Ascending aorta (tissue), 2 donors: ENCODE measurements around the gene BLTP2. TPM values are rescaled to one million over a fixed set of nuclear protein-coding genes. Genes with fewer than 3 reads are reported as not detected.

Experiments
- DNase-seq, 2 donors: peaks; one replicate each; pipeline ENCODE4 v3.0.0-alpha.2; 2019; ENCODE audit warnings: low spot score in 2 of 2
- H3K27ac ChIP-seq, 2 donors: fragments of 200-600 bp; sonication (generic); one replicate each; pipeline ENCODE4 v1.5.1; 2016 to 2017; ENCODE audit warnings: mild to moderate bottlenecking in 1 of 2
- H3K27me3 ChIP-seq: fragments of 200-600 bp; sonication (generic); one replicate; pipeline ENCODE4 v1.5.1; 2017
- H3K36me3 ChIP-seq, 2 donors: fragments of 200-600 bp; sonication (generic); one replicate each; pipeline ENCODE4 v1.5.1; 2016
- H3K4me1 ChIP-seq, 2 donors: fragments of 200-600 bp; sonication (generic); one replicate each; pipeline ENCODE4 v1.5.1; 2016 to 2017; ENCODE audit warnings: mild to moderate bottlenecking in 1 of 2
- H3K4me3 ChIP-seq, 2 donors: fragments of 200-600 bp; sonication (generic); one replicate each; pipeline ENCODE4 v1.5.1; 2016 to 2017; ENCODE audit warnings: mild to moderate bottlenecking in 1 of 2
- H3K9me3 ChIP-seq, 2 donors: fragments of 200-600 bp; sonication (generic); one replicate each; pipeline ENCODE4 v1.5.1; 2016
- CTCF ChIP-seq, 3 experiments: fragments of 200-600 bp in 2 of 3; fragments of 450-650 bp in 1 of 3; sonication (generic) in 2 of 3; IDR thresholded peaks; one replicate each; pipeline ENCODE4 v1.5.1; 2016 to 2019; ENCODE audit warnings: antibody characterized with exemption in 3 of 3, mild to moderate bottlenecking in 1 of 3, moderate library complexity in 1 of 3
- intact Hi-C: fragments of 100-400 bp; cut with DNase I; formaldehyde crosslinking; loops from one replicate; pipeline ENCODE4 v1.15.1; 2023
- total RNA-seq: library from RNA; depleted of rRNA; stranded (reverse); fragments of >200 nt; gene quantifications from one replicate; pipeline ENCODE4 v1.1.0, GENCODE V29; 2016

BLTP2 gene
- total RNA-seq, 1 donor from 2014 or later: 104 TPM

- TF ChIP-seq CTCF (IDR thresholded peaks at IDR 0.05): no peak
- intact Hi-C loops: no loop called here
- no peak overlapping the region for H3K4me3 ChIP-seq
- no peaks in the 10 kb centered on the region for H3K9me3 ChIP-seq
- no peak overlapping the region for H3K27ac ChIP-seq
- no peaks in the 10 kb centered on the region for H3K27me3 ChIP-seq
- peaks cover 81 to 85% of the 10 kb centered on the region in 2 donors for H3K36me3 ChIP-seq
- H3K4me1 ChIP-seq: no peaks in the 10 kb centered on the region
- no peak for DNase-seq
Observed at GRCh38 chr17:28624148-28624547, 20.8 kb downstream of the BLTP2 start.

- Histone ChIP-seq H3K4me1 (no peaks in the 10 kb centered on the region), H3K27me3 (no peaks in the 10 kb centered on the region), H3K36me3 (peaks cover 81 to 87% of the 10 kb centered on the region in 2 donors), H3K9me3 (no peaks in the 10 kb centered on the region), H3K27ac (no peak overlapping the region), H3K4me3 (no peak overlapping the region)
- intact Hi-C loops: no loop called here
- TF ChIP-seq CTCF (IDR thresholded peaks at IDR 0.05): no peak
- DNase-seq: no peak
Observed at GRCh38 chr17:28623696-28624095, 21.3 kb downstream of the BLTP2 start.

- Histone ChIP-seq H3K36me3 (peaks cover 84 to 88% of the 10 kb centered on the region in 2 donors), H3K9me3 (no peaks in the 10 kb centered on the region), H3K4me1 (no peaks in the 10 kb centered on the region), H3K27me3 (no peaks in the 10 kb centered on the region), H3K4me3 (no peak overlapping the region), H3K27ac (no peak overlapping the region)
- no peak for DNase-seq
- TF ChIP-seq CTCF (IDR thresholded peaks at IDR 0.05): no peak
- intact Hi-C loops: no loop called here
Observed at GRCh38 chr17:28622186-28622585, 22.8 kb downstream of the BLTP2 start.

GRCh38 chr17:28620010-28620409 lies 24.9 kb downstream of the BLTP2 start:
- peaks cover 97 to 100% of the 10 kb centered on the region in 2 donors for H3K36me3 ChIP-seq
- H3K27ac ChIP-seq: no peak overlapping the region
- TF ChIP-seq CTCF (IDR thresholded peaks at IDR 0.05): no peak
- H3K9me3 ChIP-seq: no peaks in the 10 kb centered on the region
- no peaks in the 10 kb centered on the region for H3K4me1 ChIP-seq
- no peak for DNase-seq
- H3K4me3 ChIP-seq: no peak overlapping the region
- intact Hi-C loops: no loop called here
- no peaks in the 10 kb centered on the region for H3K27me3 ChIP-seq

- intact Hi-C loops: no loop called here
- Histone ChIP-seq H3K36me3 (peaks cover 94 to 96% of the 10 kb centered on the region in 2 donors), H3K27ac (no peak overlapping the region), H3K4me1 (no peaks in the 10 kb centered on the region), H3K4me3 (no peak overlapping the region), H3K27me3 (no peaks in the 10 kb centered on the region), H3K9me3 (no peaks in the 10 kb centered on the region)
- TF ChIP-seq CTCF (IDR thresholded peaks at IDR 0.05): no peak
- DNase-seq: no peak
Observed at GRCh38 chr17:28618464-28618863, 26.5 kb downstream of the BLTP2 start.

- TF ChIP-seq CTCF (IDR thresholded peaks at IDR 0.05): no peak
- Histone ChIP-seq H3K4me3 (no peak overlapping the region), H3K27ac (no peak overlapping the region), H3K4me1 (no peaks in the 10 kb centered on the region), H3K27me3 (no peaks in the 10 kb centered on the region), H3K36me3 (peaks cover 72 to 74% of the 10 kb centered on the region in 2 donors), H3K9me3 (no peaks in the 10 kb centered on the region)
- no peak for DNase-seq
- intact Hi-C loops: no loop called here
Observed at GRCh38 chr17:28616281-28616680, 28.7 kb downstream of the BLTP2 start.
